Measurements from ENCODE around the gene MEIOB.
A peak's percentile ranks its signal among the peaks of the same experiment; 100 is the strongest.
"Not testable (repeated sequence)": the region's sequence is repeated elsewhere in the genome, so short reads cannot be mapped to it uniquely, and the experiment has no call there.

Gene MEIOB

GRCh38 chr16:1877089-1877488 lies 5.1 kb upstream of the MEIOB start:
- H3K4me3 Mint-ChIP-seq, result no peak overlapping the region
- H3K27ac Mint-ChIP-seq, result peak overlapping the region in 1 of 3 experiments; percentile 9
- H3K4me1 Mint-ChIP-seq, result no peaks in the 10 kb centered on the region

GRCh38 chr16:1876468-1876867 lies 4.5 kb upstream of the MEIOB start:
- Mint-ChIP-seq H3K9me3 (peaks cover 2% of the 10 kb centered on the region), H3K27ac (no peak overlapping the region), H3K4me1 (no peaks in the 10 kb centered on the region), H3K36me3 (ENCODE audit: low read depth) (no peaks in the 10 kb centered on the region), H3K4me3 (no peak overlapping the region), H3K27me3 (ENCODE audit: low read depth) (peaks cover 51% of the 10 kb centered on the region)
- no peak for TF ChIP-seq CTCF (IDR thresholded peaks at IDR 0.05; ENCODE audit: unreplicated experiment in 3 of 3)

More at GRCh38 chr16:1877089-1877488, 5.1 kb upstream of the MEIOB start:
- Mint-ChIP-seq H3K27me3 (ENCODE audit: low read depth) (peaks cover 54% of the 10 kb centered on the region), H3K9me3 (peaks cover 2% of the 10 kb centered on the region), H3K36me3 (ENCODE audit: low read depth) (no peaks in the 10 kb centered on the region)
- no peak for TF ChIP-seq CTCF (IDR thresholded peaks at IDR 0.05; ENCODE audit: unreplicated experiment in 3 of 3)

- not testable (repeated sequence) for H3K9me3 Mint-ChIP-seq; H3K4me3 Mint-ChIP-seq; H3K27ac Mint-ChIP-seq; H3K4me1 Mint-ChIP-seq; H3K36me3 Mint-ChIP-seq (ENCODE audit: low read depth)
- H3K27me3 Mint-ChIP-seq (ENCODE audit: low read depth), result peaks cover 51% of the 10 kb centered on the region
Observed at GRCh38 chr16:1876066-1876465, 4.1 kb upstream of the MEIOB start.

GRCh38 chr16:1874854-1875253 lies 2.9 kb upstream of the MEIOB start:
- H3K36me3 Mint-ChIP-seq (ENCODE audit: low read depth), result no peaks in the 10 kb centered on the region
- H3K4me1 Mint-ChIP-seq, result no peaks in the 10 kb centered on the region
- peak overlapping the region in 2 of 3 experiments; percentile 16 to 43 for H3K4me3 Mint-ChIP-seq
- H3K9me3 Mint-ChIP-seq, result peaks cover 2% of the 10 kb centered on the region
- peaks cover 61% of the 10 kb centered on the region for H3K27me3 Mint-ChIP-seq (ENCODE audit: low read depth)
- H3K27ac Mint-ChIP-seq, result peak overlapping the region in 1 of 3 experiments; percentile 91
- TF ChIP-seq CTCF (IDR thresholded peaks at IDR 0.05; ENCODE audit: unreplicated experiment in 3 of 3), result no peak

GRCh38 chr16:1870365-1871082 lies 1.4 kb downstream of the MEIOB start:
- Mint-ChIP-seq H3K27ac (no peak overlapping the region), H3K4me3 (no peak overlapping the region), H3K9me3 (peaks cover 2% of the 10 kb centered on the region), H3K27me3 (ENCODE audit: low read depth) (peaks cover 50% of the 10 kb centered on the region), H3K4me1 (no peaks in the 10 kb centered on the region), H3K36me3 (ENCODE audit: low read depth) (no peaks in the 10 kb centered on the region)
- no peak for TF ChIP-seq CTCF (IDR thresholded peaks at IDR 0.05; ENCODE audit: unreplicated experiment in 3 of 3)

- no peak for TF ChIP-seq CTCF (IDR thresholded peaks at IDR 0.05; ENCODE audit: unreplicated experiment in 3 of 3)
- no peaks in the 10 kb centered on the region for H3K4me1 Mint-ChIP-seq
Observed at GRCh38 chr16:1865902-1866690, 5.9 kb downstream of the MEIOB start.

More at GRCh38 chr16:1865902-1866690, 5.9 kb downstream of the MEIOB start:
- H3K9me3 Mint-ChIP-seq, result no peaks in the 10 kb centered on the region
- H3K4me3 Mint-ChIP-seq, result no peak overlapping the region
- no peaks in the 10 kb centered on the region for H3K36me3 Mint-ChIP-seq (ENCODE audit: low read depth)
- peaks cover 48% of the 10 kb centered on the region for H3K27me3 Mint-ChIP-seq (ENCODE audit: low read depth)
- H3K27ac Mint-ChIP-seq, result no peak overlapping the region
